Caco-2 (cell line): Measurements from ENCODE around the gene SLC4A1. TPM values are rescaled to one million over a fixed set of nuclear protein-coding genes. Genes with fewer than 3 reads are reported as not detected.

Experiments used
- BruUV-seq: library from RNA; stranded (reverse); fragments of 400-500 nt; replicated peaks from 2 replicates; lab custom pipeline; 2021; lab: Mats Ljungman, UMichigan
- CTCF ChIA-PET: fragments of 300-600 bp; sonication (Branson Sonifier 250); formaldehyde crosslinking; loops from one replicate; lab custom pipeline; 2022; ENCODE audit warnings: antibody characterized with exemption; lab: Charles Lee
- POLR2A ChIA-PET: fragments of 300-600 bp; sonication (Branson Sonifier 250); formaldehyde crosslinking; loops from one replicate; lab custom pipeline; 2022; ENCODE audit warnings: antibody characterized with exemption; lab: Charles Lee
- DNase-seq, 2 experiments: peaks; one replicate each; pipeline versions ENCODE4 v3.0.0 to v3.0.0-alpha.2; 2020 to 2022
- H3K27me3 ChIP-seq: replicated peaks from 2 replicates; pipeline ENCODE4 v1.6.0; 2011; ENCODE audit warnings: low read length; ENCODE audit not compliant: control insufficient read depth, insufficient read depth
- H3K36me3 ChIP-seq: 2 replicates; pipeline ENCODE4 v1.5.1; 2011; ENCODE audit warnings: low read length; ENCODE audit not compliant: control insufficient read depth, insufficient read depth
- H3K4me1 ChIP-seq: fragments of 250-450 bp; sonication (Bioruptor Pico); 2 replicates; pipeline ENCODE4 v1.5.1; 2020; ENCODE audit warnings: mild to moderate bottlenecking
- H3K4me3 ChIP-seq: 2 replicates; pipeline ENCODE4 v1.5.1; 2011; ENCODE audit warnings: low read depth, mild to moderate bottlenecking, control low read depth, low read length
- H3K9me3 ChIP-seq: fragments of 250-450 bp; sonication (Bioruptor Pico); 2 replicates; pipeline ENCODE4 v1.5.1; 2020; ENCODE audit warnings: mild to moderate bottlenecking, moderate library complexity
- H3K27ac Mint-ChIP-seq: one replicate; pipeline ENCODE4 v1.8.0; 2022; ENCODE audit warnings: mixed read lengths; ENCODE audit not compliant: unreplicated experiment
- H3K27me3 Mint-ChIP-seq: one replicate; pipeline ENCODE4 v1.8.0; 2022; ENCODE audit warnings: mixed read lengths; ENCODE audit not compliant: insufficient read depth, unreplicated experiment
- H3K36me3 Mint-ChIP-seq: one replicate; pipeline ENCODE4 v1.8.0; 2022; ENCODE audit warnings: mild to moderate bottlenecking, mixed read lengths; ENCODE audit not compliant: insufficient read depth, unreplicated experiment
- H3K4me1 Mint-ChIP-seq: one replicate; pipeline ENCODE4 v1.8.0; 2022; ENCODE audit warnings: low read depth, mixed read lengths; ENCODE audit not compliant: unreplicated experiment
- H3K4me3 Mint-ChIP-seq: one replicate; pipeline ENCODE4 v1.8.0; 2022; ENCODE audit warnings: mild to moderate bottlenecking, moderate library complexity, mixed read lengths; ENCODE audit not compliant: unreplicated experiment
- H3K9me3 Mint-ChIP-seq: one replicate; pipeline ENCODE4 v1.8.0; 2022; ENCODE audit warnings: mixed read lengths; ENCODE audit not compliant: unreplicated experiment
- CTCF ChIP-seq, 2 experiments: fragments of 200-600 bp in 1 of 2; IDR thresholded peaks; 1 replicate in 1 of 2; 2 replicates in 1 of 2; pipeline versions ENCODE4 v1.5.1 to v1.8.0; 2011 to 2022; ENCODE audit warnings: antibody characterized with exemption in 1 of 2, control low read depth in 1 of 2, inconsistent platforms in 1 of 2, low read depth in 1 of 2, low read length in 1 of 2, mild to moderate bottlenecking in 1 of 2, moderate library complexity in 1 of 2; ENCODE audit not compliant: insufficient read depth in 1 of 2, severe bottlenecking in 1 of 2, unreplicated experiment in 1 of 2
- intact Hi-C: fragments of 100-400 bp; cut with micrococcal nuclease; formaldehyde crosslinking; loops from one replicate; pipeline ENCODE4 v1.10.0; 2022; ENCODE audit not compliant: unreplicated experiment
- total RNA-seq: library from RNA; stranded (reverse); gene quantifications from 2 replicates; pipeline ENCODE4 v1.2.3, GENCODE V29; 2022

The SLC4A1 gene
- total RNA-seq, 1 experiment from 2014 or later = not detected

DNA sequence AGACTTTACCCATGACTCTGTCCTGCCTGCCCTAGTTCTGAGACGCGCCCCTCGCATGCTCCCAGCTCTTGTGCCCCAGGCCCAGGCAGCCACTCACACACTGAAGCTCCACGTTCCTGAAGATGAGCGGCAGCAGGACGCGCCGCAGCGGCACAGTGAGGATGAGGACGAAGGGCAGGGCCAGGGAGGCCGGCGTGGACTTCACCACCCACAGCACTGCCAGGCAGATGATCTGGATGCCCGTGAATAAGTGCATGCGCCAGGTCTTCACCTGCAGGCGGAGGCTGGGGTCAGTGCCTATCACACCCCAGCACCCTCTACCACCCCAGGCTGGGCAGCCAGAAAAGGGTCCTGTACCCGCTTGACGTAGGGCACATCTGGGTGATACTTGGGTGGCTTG is 16.9 kb downstream of the SLC4A1 start:
- intact Hi-C loops = no loop called here
- Histone ChIP-seq H3K36me3 (no peaks in the 10 kb centered on the region), H3K9me3 (no peaks in the 10 kb centered on the region), H3K4me3 (no peak overlapping the region), H3K27me3 (no peaks in the 10 kb centered on the region), H3K4me1 (0 out of 2 replicates have a peak, but pooled peaks cover 2% of the 10 kb centered on the region)
- Mint-ChIP-seq H3K4me1 (peaks cover 2% of the 10 kb centered on the region), H3K36me3 (no peaks in the 10 kb centered on the region), H3K27ac (peak overlapping the region; percentile 48), H3K4me3 (no peak overlapping the region), H3K27me3 (peaks cover 4% of the 10 kb centered on the region), H3K9me3 (no peaks in the 10 kb centered on the region)
- ChIA-PET POLR2A (no interaction called here), CTCF (interaction anchor here (1.1 kb wide), 1 partner anchor 32 kb away, joined by 3 read pairs; the partner anchor contains the start of gene UBTF)
- DNase-seq = no peak
- no TSS peak for BruUV-seq
- no peak for TF ChIP-seq CTCF (IDR thresholded peaks at IDR 0.05; ENCODE audit: insufficient read depth in 1 of 2, low read depth in 1 of 2, low read length in 1 of 2, severe bottlenecking in 1 of 2, unreplicated experiment in 1 of 2)

DNA sequence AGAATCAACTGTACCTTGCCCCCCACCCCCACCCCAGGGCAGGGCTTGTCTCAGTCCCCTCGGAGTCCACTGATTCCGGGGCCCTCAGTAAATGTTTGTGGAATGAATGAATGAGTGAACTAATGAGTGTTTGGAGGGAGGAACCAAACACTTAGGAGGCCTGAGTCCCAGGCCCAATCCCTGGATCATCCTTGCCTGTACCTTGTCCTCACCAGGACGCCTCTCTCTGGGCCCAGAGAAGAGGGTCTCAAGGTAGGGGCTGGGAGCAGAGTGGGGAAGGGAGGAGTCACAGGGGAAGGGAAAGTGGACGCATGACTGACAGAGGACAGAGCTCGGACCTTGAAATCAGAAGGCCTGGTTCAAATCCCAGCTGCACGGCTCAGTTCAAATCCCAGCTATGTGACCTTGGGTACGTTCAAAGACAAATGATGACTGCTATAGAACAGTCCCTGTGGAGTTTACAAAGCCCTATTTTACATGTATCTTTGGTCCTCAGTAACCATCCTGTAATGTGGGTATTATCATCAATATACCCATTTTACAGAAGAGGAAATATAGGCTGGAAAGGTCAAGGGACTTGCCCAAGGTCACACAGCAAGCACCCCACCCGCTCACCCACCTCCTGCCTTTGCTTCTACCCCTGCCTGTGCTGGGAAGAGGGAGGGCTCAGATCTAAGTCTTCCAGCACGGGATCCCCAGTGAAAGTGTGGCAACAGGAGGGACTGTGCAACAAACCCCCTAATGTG is 18.3 kb downstream of the SLC4A1 start:
- 0 out of 2 replicates have a peak, but pooled peaks cover 3% of the 10 kb centered on the region for H3K4me1 ChIP-seq
- peaks cover 7% of the 10 kb centered on the region for H3K4me1 Mint-ChIP-seq
- H3K36me3 ChIP-seq = no peaks in the 10 kb centered on the region
- H3K27me3 ChIP-seq = no peaks in the 10 kb centered on the region
- no peaks in the 10 kb centered on the region for H3K9me3 Mint-ChIP-seq
- intact Hi-C loops = no loop called here
- DNase-seq = no peak
- no TSS peak for BruUV-seq
- no peaks in the 10 kb centered on the region for H3K36me3 Mint-ChIP-seq
- ChIA-PET POLR2A (no interaction called here), CTCF (no interaction called here)
- no peak overlapping the region for H3K4me3 Mint-ChIP-seq
- no peak overlapping the region for H3K4me3 ChIP-seq
- no peaks in the 10 kb centered on the region for H3K9me3 ChIP-seq
- H3K27me3 Mint-ChIP-seq = no peaks in the 10 kb centered on the region
- TF ChIP-seq CTCF (IDR thresholded peaks at IDR 0.05; ENCODE audit: insufficient read depth in 1 of 2, low read depth in 1 of 2, low read length in 1 of 2, severe bottlenecking in 1 of 2, unreplicated experiment in 1 of 2) = no peak
- no peak overlapping the region for H3K27ac Mint-ChIP-seq

DNA sequence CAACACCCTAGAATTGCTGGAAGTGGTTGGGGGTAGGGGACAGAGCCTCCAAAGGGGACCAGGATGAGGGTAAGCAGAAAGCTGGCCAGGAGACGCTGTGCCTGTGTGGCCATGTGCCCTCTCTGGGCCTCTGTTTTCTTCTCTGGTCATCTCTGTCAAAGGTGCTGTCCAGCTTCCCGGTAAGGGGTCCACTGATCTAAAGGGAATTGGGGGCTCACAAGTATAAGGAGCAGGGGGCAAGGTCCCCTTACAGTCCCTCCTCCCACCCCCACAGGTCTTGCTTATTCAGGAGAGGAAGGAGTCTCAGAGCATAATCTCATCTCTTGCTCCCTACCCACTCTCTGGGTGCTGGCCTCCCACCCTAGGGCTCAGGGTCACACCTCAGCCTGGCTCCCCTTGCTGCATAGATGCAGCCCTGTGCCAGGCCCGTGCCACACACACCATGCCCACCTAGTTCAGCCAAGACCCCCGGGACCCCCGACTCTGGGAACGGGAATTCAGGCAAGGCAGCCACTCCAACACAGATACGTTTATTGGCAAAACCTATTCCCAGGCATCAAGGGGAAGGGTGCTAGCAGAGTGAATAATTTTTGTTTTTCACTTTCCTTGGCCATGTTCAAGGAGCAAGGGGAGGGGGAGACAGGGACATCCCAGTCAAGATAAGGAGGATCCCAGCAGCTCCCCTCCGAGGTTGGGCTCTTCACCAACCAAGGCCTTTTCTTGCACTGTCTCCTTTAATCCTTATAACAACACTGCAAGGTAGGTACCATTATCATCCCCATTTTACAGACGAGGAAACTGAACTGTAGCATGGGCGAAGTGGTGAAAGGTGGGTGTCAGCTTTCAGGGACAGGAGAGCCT is 19.8 kb downstream of the SLC4A1 start:
- no peak overlapping the region for H3K4me3 ChIP-seq
- no peaks in the 10 kb centered on the region for H3K27me3 ChIP-seq
- H3K9me3 ChIP-seq = no peaks in the 10 kb centered on the region
- H3K36me3 ChIP-seq = no peaks in the 10 kb centered on the region
- BruUV-seq = no TSS peak
- Mint-ChIP-seq H3K27ac (no peak overlapping the region), H3K4me1 (peaks cover 7% of the 10 kb centered on the region), H3K36me3 (no peaks in the 10 kb centered on the region), H3K27me3 (no peaks in the 10 kb centered on the region), H3K4me3 (no peak overlapping the region), H3K9me3 (no peaks in the 10 kb centered on the region)
- no peak for TF ChIP-seq CTCF (IDR thresholded peaks at IDR 0.05; ENCODE audit: insufficient read depth in 1 of 2, low read depth in 1 of 2, low read length in 1 of 2, severe bottlenecking in 1 of 2, unreplicated experiment in 1 of 2)
- 0 out of 2 replicates have a peak, but pooled peaks cover 3% of the 10 kb centered on the region for H3K4me1 ChIP-seq
- CTCF ChIA-PET = no interaction called here
- POLR2A ChIA-PET = interaction anchor here (0.5 kb wide), 1 partner anchor 58 kb away, joined by 3 read pairs; no protein-coding TSS in a partner anchor
- intact Hi-C loops = no loop called here
- DNase-seq = no peak
